ENCODE measurements around the gene PURB. TPM values are rescaled to one million over a fixed set of nuclear protein-coding genes. Genes with fewer than 3 reads are reported as not detected.

The PURB gene
- total and polyA plus RNA-seq, 2 of the 4 experiments (the other 2 are of a cell fraction), result 6.3 to 8.8 TPM

DNA sequence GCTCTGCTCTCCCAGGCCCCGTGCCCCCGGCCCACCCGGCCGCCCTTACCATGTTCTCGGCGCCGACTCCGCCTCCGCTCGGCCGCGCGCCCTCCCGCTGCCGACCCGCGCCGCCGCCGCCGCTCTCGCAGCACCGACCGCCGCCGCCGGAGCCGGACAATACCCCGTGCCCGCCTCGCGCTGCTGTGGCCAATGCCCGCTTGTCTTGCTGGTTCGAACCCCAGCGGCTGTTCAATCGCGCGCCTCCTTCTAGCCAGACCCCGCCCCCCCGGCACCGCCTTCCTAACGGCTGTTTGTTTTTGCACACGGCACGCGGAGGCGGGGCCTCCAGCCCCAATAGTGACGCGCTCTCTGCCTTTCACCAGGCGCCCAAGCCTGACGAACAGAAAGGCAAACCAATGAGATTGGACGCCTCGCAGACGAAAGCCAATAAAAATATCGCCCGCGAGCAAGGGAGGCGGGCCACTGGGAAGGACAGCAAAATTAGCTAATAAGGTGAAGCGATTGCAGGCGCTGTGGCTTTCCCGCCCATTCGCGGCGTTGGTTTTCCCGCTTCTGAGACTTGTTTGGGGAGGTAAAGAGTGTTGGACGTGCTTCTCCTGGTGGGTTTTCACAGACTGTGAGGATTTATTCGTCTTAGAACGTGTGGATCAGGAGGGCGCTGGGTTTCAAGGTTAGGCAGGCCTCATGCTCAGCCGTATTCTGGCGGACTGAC is 37.3 kb downstream of the PURB start, which contains the start of gene H2AZ2 (continued):
- TF ChIP-seq RFX5 (IDR thresholded peaks at IDR 0.05; ENCODE audit: low read depth, low read length), result no peak

DNA sequence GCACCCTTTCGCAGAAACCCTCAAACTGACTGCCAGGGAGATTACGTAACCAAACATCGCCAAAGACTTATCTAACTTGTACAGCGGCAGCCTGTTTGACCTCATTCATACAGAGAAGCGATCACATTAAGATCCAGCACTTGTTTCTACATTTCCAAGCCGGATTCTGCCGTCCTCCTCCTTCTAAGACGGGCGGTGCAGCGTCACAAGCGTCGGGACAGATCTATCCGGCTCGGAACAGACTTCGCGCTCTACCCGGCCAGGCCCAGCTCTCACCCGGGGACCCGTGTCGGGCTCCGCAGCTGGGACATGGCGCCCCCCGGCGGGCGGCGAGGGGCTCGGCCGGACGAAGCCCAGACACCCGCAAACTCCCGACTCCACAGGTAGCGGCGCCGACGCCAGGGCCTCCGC is 37.8 kb downstream of the PURB start:
- in situ Hi-C loops (cut with MboI; ENCODE audit: low sequenced_read_pairs), result loop anchor here (10.0 kb wide), 1 partner anchor 253 kb away; no protein-coding TSS in a partner anchor

More for the DNA sequence above, 37.8 kb downstream of the PURB start:
- dilution Hi-C loops (cut with HindIII; ENCODE audit: low sequenced_read_pairs, unreplicated experiment) (no loop called here), intact Hi-C loops (cut with micrococcal nuclease) (loop anchor here (1.0 to 5.0 kb wide), 3 partner anchors 98 to 259 kb away; partner anchors contain the start of gene OGDH)
- H3K36me3 ChIP-seq (ENCODE audit: control insufficient read depth, insufficient read depth, low read length), result no peaks in the 10 kb centered on the region
- CTCF ChIA-PET, result interaction anchor here (0.9 to 1.0 kb wide), 2 partner anchors 115 to 256 kb away, joined by 3 to 4 read pairs; no protein-coding TSS in a partner anchor
- peak overlapping the region; percentile 95 for H3K23ac ChIP-seq (ENCODE audit: low read depth, low read length)
- H3K18ac ChIP-seq (ENCODE audit: low read depth, low read length), result peak overlapping the region; percentile 83; the same call in 1 of the 2 replicates
- POLR2A ChIA-PET (ENCODE audit: unreplicated experiment), result no interaction called here
- no peak overlapping the region for H4K91ac ChIP-seq (ENCODE audit: insufficient read depth, low read depth, low read length)
- peak overlapping the region; percentile 75 for H3K14ac ChIP-seq (replicated peaks; ENCODE audit: low read depth, low read length)
- H3K4me1 ChIP-seq (ENCODE audit: control insufficient read depth, insufficient read depth, low read length), result peaks cover 2% of the 10 kb centered on the region; the same call in 1 of the 2 replicates
- peak overlapping the region; percentile 90 for H3K4me3 ChIP-seq (ENCODE audit: insufficient read depth, low read depth, low read length)
- peak overlapping the region; percentile 94 for H3K9ac ChIP-seq (ENCODE audit: low read depth, low read length)
- H3K79me1 ChIP-seq (ENCODE audit: low read depth in 1 of 2, low read length in 2 of 2), result peaks cover 2 to 20% of the 10 kb centered on the region in 2 experiments; a peak in 2 of 4 replicates
- H3K4me2 ChIP-seq (ENCODE audit: low read depth, low read length), result peak overlapping the region; percentile 96
- H2BK5ac ChIP-seq (ENCODE audit: low read depth, low read length, poor library complexity, severe bottlenecking), result peak overlapping the region; percentile 77
- H3K9me3 ChIP-seq (ENCODE audit: control insufficient read depth, insufficient read depth, low read length), result no peaks in the 10 kb centered on the region
- BruUV-seq (replicated peaks), result no TSS peak
- peak overlapping the region; percentile 75 for H2AK9ac ChIP-seq (replicated peaks; ENCODE audit: low read depth, low read length, poor library complexity)
- H3K27me3 ChIP-seq (ENCODE audit: control insufficient read depth, insufficient read depth, low read length), result no peaks in the 10 kb centered on the region
- H2AFZ ChIP-seq (replicated peaks; ENCODE audit: low read length, poor library complexity), result peak overlapping the region; percentile 95
- no peak overlapping the region for H2AK5ac ChIP-seq (ENCODE audit: low read depth, low read length)
- H2BK20ac ChIP-seq (ENCODE audit: low read depth, low read length), result no peak overlapping the region
- H3K9me1 ChIP-seq (ENCODE audit: insufficient read depth, low read length), result peaks cover 3% of the 10 kb centered on the region; the same call in 1 of the 2 replicates
- H3K56ac ChIP-seq (ENCODE audit: extremely low read depth, insufficient read depth, low read length), result peak overlapping the region; percentile 90
- ATAC-seq (ENCODE audit: low read depth) (peak; percentile 78), DNase-seq (peak; percentile 82)
- 0% methylated on average over 15 of the region's 36 CpGs; no CpG with 5 or more reads in 1 of the 2 experiments for WGBS, 2 experiments (ENCODE audit: extremely low coverage in 2 of 2, insufficient read length in 1 of 2)
- peak overlapping the region; percentile 77 for H3K4ac ChIP-seq (ENCODE audit: low read depth, low read length)
- peak overlapping the region; percentile 78; the same call in 1 of the 2 replicates for H4K5ac ChIP-seq (ENCODE audit: low read depth, low read length)
- peaks cover 12% of the 10 kb centered on the region for H4K20me1 ChIP-seq (ENCODE audit: insufficient read depth, low read length)
- TF ChIP-seq NFE2L2 (IDR thresholded peaks at IDR 0.05; ENCODE audit: low read depth, low read length) (no peak), SMC3 (IDR thresholded peaks at IDR 0.05; ENCODE audit: low read depth, low read length) (peak; percentile 82), CTCF (conservative IDR thresholded peaks at IDR 0.05; ENCODE audit: low read depth, low read length) (peak; percentile 87), MAZ (IDR thresholded peaks at IDR 0.05; ENCODE audit: borderline replicate concordance, low read depth, low read length) (peak; percentile 24; the same call in 1 of the 2 replicates), RAD21 (IDR thresholded peaks at IDR 0.05; ENCODE audit: low read length) (peak; percentile 82), RFX5 (IDR thresholded peaks at IDR 0.05; ENCODE audit: low read depth, low read length) (0 out of 2 replicates have a peak, but pooled peaks have one; percentile 33), CHD1 (IDR thresholded peaks at IDR 0.05; ENCODE audit: low read depth, low read length) (no peak), CEBPB (IDR thresholded peaks at IDR 0.05; ENCODE audit: low read depth, low read length) (peak; percentile 90)
- peak overlapping the region; percentile 2 to 4; a peak in 2 of 4 replicates for H4K8ac ChIP-seq (ENCODE audit: low read depth in 2 of 2, low read length in 2 of 2)
- 0 out of 2 replicates have a peak overlapping the region, but pooled peaks have one; percentile 26 for H2BK120ac ChIP-seq (ENCODE audit: low read depth, low read length)
- H2BK15ac ChIP-seq (ENCODE audit: low read depth, low read length), result 0 out of 3 replicates have a peak overlapping the region, but pooled peaks have one; percentile 0
- peak overlapping the region; percentile 81 for H3K27ac ChIP-seq (ENCODE audit: insufficient read depth, low read length)
